Measurements from ENCODE around the gene CACNA2D4. TPM values are rescaled to one million over a fixed set of nuclear protein-coding genes. Genes with fewer than 3 reads are reported as not detected.

The CACNA2D4 gene
- total RNA-seq, 1 experiment from 2014 or later = not detected

- TF ChIP-seq EZH2phosphoT487 (IDR thresholded peaks at IDR 0.05; ENCODE audit: borderline replicate concordance, low read length) (no peak), EZH2 (IDR thresholded peaks at IDR 0.05; ENCODE audit: low read length, unreplicated experiment) (no peak), CTCF (conservative IDR thresholded peaks at IDR 0.05; ENCODE audit: low read depth, low read length) (no peak)
- POLR2A ChIA-PET (ENCODE audit: unreplicated experiment) = no interaction called here
These were observed 95.8 kb downstream of the CACNA2D4 start for GRCh38 chr12:1822699-1823098.

GRCh38 chr12:1821805-1822204, 96.6 kb downstream of the CACNA2D4 start:
- Histone ChIP-seq H3K27me3 (ENCODE audit: low read length) (peaks cover 66% of the 10 kb centered on the region), H3K79me2 (ENCODE audit: low read length) (no peaks in the 10 kb centered on the region), H3K9me2 (replicated peaks; ENCODE audit: low read length) (no peaks in the 10 kb centered on the region), H3F3A (ENCODE audit: low read length, unreplicated experiment) (no peaks in the 10 kb centered on the region), H4K20me1 (ENCODE audit: low read length) (no peaks in the 10 kb centered on the region), H3K9me3 (ENCODE audit: low read length) (no peaks in the 10 kb centered on the region), H3K4me1 (ENCODE audit: insufficient read depth, low read length) (no peaks in the 10 kb centered on the region), H2AFZ (ENCODE audit: low read length) (no peak overlapping the region), H3K36me3 (ENCODE audit: low read depth, low read length) (no peaks in the 10 kb centered on the region), H3K27ac (ENCODE audit: low read length) (no peak overlapping the region), H3K4me2 (ENCODE audit: low read length) (no peak overlapping the region), H3K4me3 (ENCODE audit: low read length) (no peak overlapping the region), H3K9ac (ENCODE audit: low read length) (no peak overlapping the region)
- DNase-seq (no peak), ATAC-seq (no peak)
- no peak for TF ChIP-seq CTCF (conservative IDR thresholded peaks at IDR 0.05; ENCODE audit: low read depth, low read length)
- TF ChIP-seq EZH2 (IDR thresholded peaks at IDR 0.05; ENCODE audit: low read length, unreplicated experiment) = no peak
- TF ChIP-seq EZH2phosphoT487 (IDR thresholded peaks at IDR 0.05; ENCODE audit: borderline replicate concordance, low read length) = no peak
- ChIA-PET POLR2A (ENCODE audit: unreplicated experiment) (no interaction called here), CTCF (no interaction called here)
- intact Hi-C loops (cut with micrococcal nuclease) = no loop called here
- no TSS peak for BruUV-seq (replicated peaks)

More at GRCh38 chr12:1822699-1823098, 95.8 kb downstream of the CACNA2D4 start:
- no peaks in the 10 kb centered on the region for H3K9me3 ChIP-seq (ENCODE audit: low read length)
- no peak overlapping the region for H3K4me3 ChIP-seq (ENCODE audit: low read length)
- H3K9me2 ChIP-seq (replicated peaks; ENCODE audit: low read length) = no peaks in the 10 kb centered on the region
- H3K36me3 ChIP-seq (ENCODE audit: low read depth, low read length) = no peaks in the 10 kb centered on the region
- peaks cover 62% of the 10 kb centered on the region for H3K27me3 ChIP-seq (ENCODE audit: low read length)
- H3F3A ChIP-seq (ENCODE audit: low read length, unreplicated experiment) = no peaks in the 10 kb centered on the region
- DNase-seq (no peak), ATAC-seq (no peak)
- H3K9ac ChIP-seq (ENCODE audit: low read length) = no peak overlapping the region
- no peak overlapping the region for H3K4me2 ChIP-seq (ENCODE audit: low read length)
- no peak overlapping the region for H3K27ac ChIP-seq (ENCODE audit: low read length)
- no peak overlapping the region for H2AFZ ChIP-seq (ENCODE audit: low read length)
- intact Hi-C loops (cut with micrococcal nuclease) = no loop called here
- H3K79me2 ChIP-seq (ENCODE audit: low read length) = no peaks in the 10 kb centered on the region
- no TSS peak for BruUV-seq (replicated peaks)
- H3K4me1 ChIP-seq (ENCODE audit: insufficient read depth, low read length) = no peaks in the 10 kb centered on the region
- H4K20me1 ChIP-seq (ENCODE audit: low read length) = no peaks in the 10 kb centered on the region
- CTCF ChIA-PET = no interaction called here

GRCh38 chr12:1820896-1821291, 97.6 kb downstream of the CACNA2D4 start:
- TF ChIP-seq CTCF (conservative IDR thresholded peaks at IDR 0.05; ENCODE audit: low read depth, low read length) = no peak
- no peak for TF ChIP-seq EZH2 (IDR thresholded peaks at IDR 0.05; ENCODE audit: low read length, unreplicated experiment)
- no peak for TF ChIP-seq EZH2phosphoT487 (IDR thresholded peaks at IDR 0.05; ENCODE audit: borderline replicate concordance, low read length)
- POLR2A ChIA-PET (ENCODE audit: unreplicated experiment) = no interaction called here
- Histone ChIP-seq H3F3A (ENCODE audit: low read length, unreplicated experiment) (no peaks in the 10 kb centered on the region), H3K4me2 (ENCODE audit: low read length) (no peak overlapping the region), H3K79me2 (ENCODE audit: low read length) (no peaks in the 10 kb centered on the region), H3K4me1 (ENCODE audit: insufficient read depth, low read length) (no peaks in the 10 kb centered on the region), H3K27ac (ENCODE audit: low read length) (no peak overlapping the region), H3K27me3 (ENCODE audit: low read length) (peaks cover 75% of the 10 kb centered on the region), H3K9me3 (ENCODE audit: low read length) (no peaks in the 10 kb centered on the region), H3K36me3 (ENCODE audit: low read depth, low read length) (no peaks in the 10 kb centered on the region), H3K9me2 (replicated peaks; ENCODE audit: low read length) (no peaks in the 10 kb centered on the region), H3K9ac (ENCODE audit: low read length) (no peak overlapping the region), H2AFZ (ENCODE audit: low read length) (no peak overlapping the region), H3K4me3 (ENCODE audit: low read length) (no peak overlapping the region), H4K20me1 (ENCODE audit: low read length) (no peaks in the 10 kb centered on the region)
- BruUV-seq (replicated peaks) = no TSS peak
- DNase-seq = no peak
- no peak for ATAC-seq
- intact Hi-C loops (cut with micrococcal nuclease) = no loop called here
- CTCF ChIA-PET = no interaction called here
